Spleen (tissue), 7 donors: ENCODE results near the gene GUCD1.

Experiments
- POLR2A ChIP-seq, 3 donors: fragments of 450-650 bp; IDR thresholded peaks; one replicate each; pipeline ENCODE4 v1.5.1; 2017; ENCODE audit warnings: antibody characterized with exemption in 3 of 3, mild to moderate bottlenecking in 1 of 3
- TF ChIP-seq, protein P1 (sequence below), 11 experiments: fragments of 200-600 bp in 7 of 11; fragments of 450-650 bp in 4 of 11; sonication (generic) in 4 of 11; IDR thresholded peaks in 8 of 11; conservative IDR thresholded peaks in 3 of 11; 1 replicate in 7 of 11; 2 replicates in 4 of 11; pipeline versions ENCODE4 v1.4.0 to v1.8.0; 2016 to 2021; ENCODE audit warnings: antibody characterized with exemption in 11 of 11, inconsistent platforms in 4 of 11, mild to moderate bottlenecking in 1 of 11
- donor health status: DM: no; HTN: no; CAD: no; lungs with moderate emphysema.
- donor health status: DM: no; HTN: no; CAD: no.
- donor health status: DM: no; HTN: no; CAD: no.

DNA sequence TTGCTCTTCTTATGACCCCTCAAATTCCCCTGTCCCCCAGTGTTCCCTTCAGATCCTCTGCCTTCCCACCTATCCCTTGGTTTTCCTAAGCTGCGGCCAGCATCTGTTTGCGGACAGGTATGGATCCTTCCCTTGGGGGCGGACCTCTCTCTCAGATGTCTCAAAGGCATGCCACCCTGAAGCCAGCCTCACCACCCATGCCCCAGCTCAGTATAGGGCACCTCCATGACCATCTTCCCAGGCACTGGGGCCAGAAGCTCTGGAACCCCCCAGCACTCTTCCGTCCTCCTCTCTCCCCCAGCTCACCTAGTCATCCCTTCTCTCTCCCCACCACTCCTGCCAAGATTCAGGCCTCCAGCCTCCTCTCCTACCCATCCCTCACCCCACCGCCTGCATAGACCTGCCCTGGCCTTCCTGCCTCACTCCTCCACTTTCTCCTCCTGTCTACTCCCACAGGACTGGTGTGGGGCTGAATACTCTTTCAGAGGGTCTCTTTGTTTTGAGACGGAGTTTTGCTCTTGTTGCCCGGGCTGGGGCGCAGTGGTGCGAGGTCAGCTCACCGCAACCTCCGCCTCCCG lies 35.7 kb upstream of the GUCD1 start:
- TF ChIP-seq, protein P1, sequence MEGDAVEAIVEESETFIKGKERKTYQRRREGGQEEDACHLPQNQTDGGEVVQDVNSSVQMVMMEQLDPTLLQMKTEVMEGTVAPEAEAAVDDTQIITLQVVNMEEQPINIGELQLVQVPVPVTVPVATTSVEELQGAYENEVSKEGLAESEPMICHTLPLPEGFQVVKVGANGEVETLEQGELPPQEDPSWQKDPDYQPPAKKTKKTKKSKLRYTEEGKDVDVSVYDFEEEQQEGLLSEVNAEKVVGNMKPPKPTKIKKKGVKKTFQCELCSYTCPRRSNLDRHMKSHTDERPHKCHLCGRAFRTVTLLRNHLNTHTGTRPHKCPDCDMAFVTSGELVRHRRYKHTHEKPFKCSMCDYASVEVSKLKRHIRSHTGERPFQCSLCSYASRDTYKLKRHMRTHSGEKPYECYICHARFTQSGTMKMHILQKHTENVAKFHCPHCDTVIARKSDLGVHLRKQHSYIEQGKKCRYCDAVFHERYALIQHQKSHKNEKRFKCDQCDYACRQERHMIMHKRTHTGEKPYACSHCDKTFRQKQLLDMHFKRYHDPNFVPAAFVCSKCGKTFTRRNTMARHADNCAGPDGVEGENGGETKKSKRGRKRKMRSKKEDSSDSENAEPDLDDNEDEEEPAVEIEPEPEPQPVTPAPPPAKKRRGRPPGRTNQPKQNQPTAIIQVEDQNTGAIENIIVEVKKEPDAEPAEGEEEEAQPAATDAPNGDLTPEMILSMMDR (IDR thresholded peaks at IDR 0.05 in 8 of 11, conservative IDR thresholded peaks at IDR 0.05 in 3 of 11) = no peak
- TF ChIP-seq POLR2A (IDR thresholded peaks at IDR 0.05) = no peak
